ENCODE results near the gene KCNJ1. TPM values are rescaled to one million over a fixed set of nuclear protein-coding genes. Genes with fewer than 3 reads are reported as not detected.
A peak's percentile ranks its signal among the peaks of the same experiment; 100 is the strongest.

KCNJ1 gene
- total and polyA plus RNA-seq, 2 donors from 2014 or later: 175 to 355 TPM

DNA sequence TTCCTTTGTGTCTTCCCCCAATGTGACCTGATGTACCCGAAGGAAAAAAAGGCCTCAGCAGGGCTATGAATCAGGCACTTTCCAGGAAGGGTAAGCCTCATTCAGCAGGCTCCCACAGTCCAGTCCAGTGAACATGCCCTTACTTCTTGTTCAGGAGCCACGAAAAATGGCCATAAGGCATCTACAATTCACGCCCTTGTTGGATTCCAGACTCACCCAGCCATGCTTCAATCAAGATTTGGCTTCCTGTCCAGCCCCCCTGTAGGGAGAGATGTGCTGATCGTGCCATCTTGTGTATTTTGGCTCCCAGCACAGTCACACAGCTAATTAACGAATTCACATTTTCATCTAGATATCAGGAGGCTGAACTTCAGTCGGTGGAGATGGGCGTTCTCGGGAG is 14.1 kb upstream of the KCNJ1 start:
- no peaks in the 10 kb centered on the region for H3K4me1 ChIP-seq (ENCODE audit: control insufficient read depth in 2 of 3, insufficient read depth in 2 of 3, low read depth in 1 of 3, low read length in 3 of 3)
- no peaks in the 10 kb centered on the region for H3K36me3 ChIP-seq (ENCODE audit: control insufficient read depth in 2 of 3, insufficient read depth in 3 of 3, low read length in 3 of 3)
- H3K9me3 ChIP-seq (ENCODE audit: control insufficient read depth in 2 of 3, insufficient read depth in 1 of 3, low read length in 3 of 3): no peaks in the 10 kb centered on the region
- no peaks in the 10 kb centered on the region for H3K27me3 ChIP-seq (ENCODE audit: control insufficient read depth, insufficient read depth, low read length)
- no peak for TF ChIP-seq CTCF (IDR thresholded peaks at IDR 0.05; ENCODE audit: borderline replicate concordance, extremely low read depth, insufficient read depth)
- no peak overlapping the region for H3K27ac ChIP-seq (ENCODE audit: low read depth in 2 of 2, low read length in 2 of 2)
- intact Hi-C loops (cut with DNase I): no loop called here
- DNase-seq: peak in 1 of 5 donors; percentile 27
- no peak for FAIRE-seq
- no peak overlapping the region for H3K4me3 ChIP-seq (ENCODE audit: low read length in 3 of 3)
- H3K9ac ChIP-seq (ENCODE audit: low read length in 3 of 3): no peak overlapping the region

- intact Hi-C loops (cut with DNase I): no loop called here
- no peak for FAIRE-seq
- Histone ChIP-seq H3K36me3 (ENCODE audit: control insufficient read depth in 2 of 3, insufficient read depth in 3 of 3, low read length in 3 of 3) (no peaks in the 10 kb centered on the region), H3K27me3 (ENCODE audit: control insufficient read depth, insufficient read depth, low read length) (no peaks in the 10 kb centered on the region), H3K9me3 (ENCODE audit: control insufficient read depth in 2 of 3, insufficient read depth in 1 of 3, low read length in 3 of 3) (no peaks in the 10 kb centered on the region), H3K4me3 (ENCODE audit: low read length in 3 of 3) (no peak overlapping the region), H3K4me1 (ENCODE audit: control insufficient read depth in 2 of 3, insufficient read depth in 2 of 3, low read depth in 1 of 3, low read length in 3 of 3) (no peaks in the 10 kb centered on the region), H3K27ac (ENCODE audit: low read depth in 2 of 2, low read length in 2 of 2) (no peak overlapping the region), H3K9ac (ENCODE audit: low read length in 3 of 3) (no peak overlapping the region)
- no peak for TF ChIP-seq CTCF (IDR thresholded peaks at IDR 0.05; ENCODE audit: borderline replicate concordance, extremely low read depth, insufficient read depth)
- DNase-seq: peak in 1 of 5 donors; percentile 19
These were observed 12.7 kb upstream of the KCNJ1 start for GRCh38 chr11:128879817-128880216.

DNA sequence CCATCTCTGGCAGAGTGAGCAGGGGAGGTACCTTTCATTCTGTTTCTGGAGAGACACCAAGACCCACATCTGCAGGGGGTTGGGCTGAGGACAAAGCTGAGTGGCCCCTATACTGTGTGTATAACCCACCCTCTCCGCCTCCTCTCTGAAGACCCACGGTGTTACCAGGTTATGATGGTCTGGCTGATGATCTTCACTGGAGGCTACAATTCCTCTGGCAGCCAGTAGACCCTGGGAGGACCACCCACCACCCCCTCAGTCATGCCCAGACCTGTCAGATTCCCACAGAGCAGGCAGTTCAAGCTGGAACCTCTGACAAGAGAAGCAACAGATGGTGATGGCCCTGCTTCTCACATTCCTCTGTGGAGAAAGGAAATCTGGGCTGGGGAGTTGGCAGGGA is 11.4 kb upstream of the KCNJ1 start:
- Histone ChIP-seq H3K27me3 (ENCODE audit: control insufficient read depth, insufficient read depth, low read length) (no peaks in the 10 kb centered on the region), H3K36me3 (ENCODE audit: control insufficient read depth in 2 of 3, insufficient read depth in 3 of 3, low read length in 3 of 3) (no peaks in the 10 kb centered on the region), H3K9me3 (ENCODE audit: control insufficient read depth in 2 of 3, insufficient read depth in 1 of 3, low read length in 3 of 3) (no peaks in the 10 kb centered on the region), H3K9ac (ENCODE audit: low read length in 3 of 3) (no peak overlapping the region), H3K4me1 (ENCODE audit: control insufficient read depth in 2 of 3, insufficient read depth in 2 of 3, low read depth in 1 of 3, low read length in 3 of 3) (no peaks in the 10 kb centered on the region), H3K4me3 (ENCODE audit: low read length in 3 of 3) (no peak overlapping the region), H3K27ac (ENCODE audit: low read depth in 2 of 2, low read length in 2 of 2) (no peak overlapping the region)
- DNase-seq (peak in 1 of 5 donors; percentile 12), FAIRE-seq (no peak)
- no peak for TF ChIP-seq CTCF (IDR thresholded peaks at IDR 0.05; ENCODE audit: borderline replicate concordance, extremely low read depth, insufficient read depth)
- intact Hi-C loops (cut with DNase I): no loop called here

DNA sequence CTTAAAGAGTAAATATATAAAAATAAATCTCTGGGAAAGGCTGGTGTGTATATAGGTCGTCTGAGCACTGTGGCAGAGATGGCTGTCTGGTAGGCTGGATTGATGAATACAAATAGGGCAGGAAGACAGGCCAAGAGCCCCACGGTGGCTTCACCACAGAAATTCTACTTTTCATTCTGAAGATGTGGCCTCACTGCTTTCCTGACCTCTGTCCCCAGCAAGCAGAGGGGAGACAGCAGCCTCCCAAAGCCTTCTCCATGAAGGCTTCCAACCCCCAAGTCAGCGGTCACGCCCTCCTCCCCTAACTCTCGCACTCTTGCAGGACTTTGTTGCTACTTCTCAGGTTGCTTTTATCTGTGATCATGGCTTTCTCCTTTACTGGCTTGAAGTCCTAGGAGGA is 10.6 kb upstream of the KCNJ1 start:
- FAIRE-seq (no peak), DNase-seq (peak in 1 of 5 donors; percentile 13)
- Histone ChIP-seq H3K9me3 (ENCODE audit: control insufficient read depth in 2 of 3, insufficient read depth in 1 of 3, low read length in 3 of 3) (no peaks in the 10 kb centered on the region), H3K4me3 (ENCODE audit: low read length in 3 of 3) (no peak overlapping the region), H3K27me3 (ENCODE audit: control insufficient read depth, insufficient read depth, low read length) (no peaks in the 10 kb centered on the region), H3K36me3 (ENCODE audit: control insufficient read depth in 2 of 3, insufficient read depth in 3 of 3, low read length in 3 of 3) (no peaks in the 10 kb centered on the region), H3K27ac (ENCODE audit: low read depth in 2 of 2, low read length in 2 of 2) (no peak overlapping the region), H3K4me1 (ENCODE audit: control insufficient read depth in 2 of 3, insufficient read depth in 2 of 3, low read depth in 1 of 3, low read length in 3 of 3) (no peaks in the 10 kb centered on the region), H3K9ac (ENCODE audit: low read length in 3 of 3) (no peak overlapping the region)
- TF ChIP-seq CTCF (IDR thresholded peaks at IDR 0.05; ENCODE audit: borderline replicate concordance, extremely low read depth, insufficient read depth): no peak
- intact Hi-C loops (cut with DNase I): no loop called here
